Left ventricle myocardium inferior (tissue), 1 donor: ENCODE results near the gene RAB15. TPM values are rescaled to one million over a fixed set of nuclear protein-coding genes. Genes with fewer than 3 reads are reported as not detected.

ENCODE experiments used
- DNase-seq: peaks from one replicate; pipeline ENCODE4 v3.0.0-alpha.2; 2020
- H3K27ac ChIP-seq: fragments of 200-600 bp; replicated peaks from 2 replicates; pipeline ENCODE4 v1.8.0; 2021
- H3K27me3 ChIP-seq: fragments of 200-600 bp; 2 replicates; pipeline ENCODE4 v1.8.0; 2021; ENCODE audit warnings: low read depth
- H3K36me3 ChIP-seq: fragments of 200-600 bp; 2 replicates; pipeline ENCODE4 v1.8.0; 2021
- H3K4me1 ChIP-seq: fragments of 200-600 bp; 2 replicates; pipeline ENCODE4 v1.8.0; 2021
- H3K4me3 ChIP-seq: fragments of 200-600 bp; 2 replicates; pipeline ENCODE4 v1.8.0; 2021; ENCODE audit warnings: mild to moderate bottlenecking, moderate library complexity
- H3K9me3 ChIP-seq: fragments of 200-600 bp; replicated peaks from 2 replicates; pipeline ENCODE4 v1.8.0; 2021
- intact Hi-C: fragments of 100-400 bp; cut with micrococcal nuclease; formaldehyde crosslinking; loops from one replicate; pipeline ENCODE4 v1.11.0; 2022
- total RNA-seq: library from RNA; stranded (reverse); fragmentation: NEBNext Ultra II Directional; extraction: Animal tissue kit (Norgen Biotek cat#: 25700); gene quantifications from one replicate; pipeline ENCODE4 v1.2.1, GENCODE V29; 2021
- TF ChIP-seq, protein P1 (sequence below): fragments of 200-600 bp; IDR thresholded peaks from 2 replicates; pipeline ENCODE4 v1.8.0; 2021; ENCODE audit warnings: antibody characterized with exemption, mild to moderate bottlenecking, borderline replicate concordance
- donor health status: DM: no; HTN: yes; CAD: no; lungs with severe emphysema.

Gene RAB15
- total RNA-seq, 1 donor from 2014 or later, result 17.1 TPM

DNA sequence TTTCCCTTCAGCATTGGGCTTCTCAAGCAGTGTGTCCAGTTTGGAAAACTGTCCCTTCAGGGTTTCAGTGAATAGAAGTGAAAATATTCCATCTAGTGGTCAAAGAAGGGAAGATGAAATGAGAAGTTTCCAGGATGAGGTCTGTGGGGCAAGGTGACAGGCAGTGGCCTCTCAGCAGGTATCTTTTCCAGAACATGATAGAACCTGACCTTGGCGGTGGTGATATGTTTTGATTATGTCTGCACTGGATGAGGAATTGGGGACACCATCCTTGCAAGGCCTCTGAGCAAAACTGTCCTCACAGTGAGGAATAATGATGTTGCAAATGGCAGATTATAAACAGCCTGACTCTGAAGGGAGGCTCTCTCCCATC, 34.3 kb downstream of the RAB15 start:
- no peak for DNase-seq
- Histone ChIP-seq H3K36me3 (peaks cover 15% of the 10 kb centered on the region), H3K27ac (peak overlapping the region; percentile 70)

GRCh38 chr14:64937171-64937820, 34.8 kb downstream of the RAB15 start:
- H3K27me3 ChIP-seq, result no peaks in the 10 kb centered on the region
- peak; percentile 29 for DNase-seq
- H3K9me3 ChIP-seq, result no peaks in the 10 kb centered on the region
- intact Hi-C loops, result no loop called here
- peak overlapping the region; percentile 70 for H3K27ac ChIP-seq
- TF ChIP-seq, protein P1, sequence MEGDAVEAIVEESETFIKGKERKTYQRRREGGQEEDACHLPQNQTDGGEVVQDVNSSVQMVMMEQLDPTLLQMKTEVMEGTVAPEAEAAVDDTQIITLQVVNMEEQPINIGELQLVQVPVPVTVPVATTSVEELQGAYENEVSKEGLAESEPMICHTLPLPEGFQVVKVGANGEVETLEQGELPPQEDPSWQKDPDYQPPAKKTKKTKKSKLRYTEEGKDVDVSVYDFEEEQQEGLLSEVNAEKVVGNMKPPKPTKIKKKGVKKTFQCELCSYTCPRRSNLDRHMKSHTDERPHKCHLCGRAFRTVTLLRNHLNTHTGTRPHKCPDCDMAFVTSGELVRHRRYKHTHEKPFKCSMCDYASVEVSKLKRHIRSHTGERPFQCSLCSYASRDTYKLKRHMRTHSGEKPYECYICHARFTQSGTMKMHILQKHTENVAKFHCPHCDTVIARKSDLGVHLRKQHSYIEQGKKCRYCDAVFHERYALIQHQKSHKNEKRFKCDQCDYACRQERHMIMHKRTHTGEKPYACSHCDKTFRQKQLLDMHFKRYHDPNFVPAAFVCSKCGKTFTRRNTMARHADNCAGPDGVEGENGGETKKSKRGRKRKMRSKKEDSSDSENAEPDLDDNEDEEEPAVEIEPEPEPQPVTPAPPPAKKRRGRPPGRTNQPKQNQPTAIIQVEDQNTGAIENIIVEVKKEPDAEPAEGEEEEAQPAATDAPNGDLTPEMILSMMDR, result no peak
- H3K4me3 ChIP-seq, result no peak overlapping the region
- peaks cover 20% of the 10 kb centered on the region for H3K36me3 ChIP-seq
- peaks cover 43% of the 10 kb centered on the region for H3K4me1 ChIP-seq

More for the DNA sequence above, 34.3 kb downstream of the RAB15 start:
- no peak overlapping the region for H3K4me3 ChIP-seq
- peaks cover 43% of the 10 kb centered on the region for H3K4me1 ChIP-seq
- H3K27me3 ChIP-seq, result no peaks in the 10 kb centered on the region
- TF ChIP-seq, protein P1, result peak; percentile 49
- H3K9me3 ChIP-seq, result no peaks in the 10 kb centered on the region
- intact Hi-C loops, result no loop called here

DNA sequence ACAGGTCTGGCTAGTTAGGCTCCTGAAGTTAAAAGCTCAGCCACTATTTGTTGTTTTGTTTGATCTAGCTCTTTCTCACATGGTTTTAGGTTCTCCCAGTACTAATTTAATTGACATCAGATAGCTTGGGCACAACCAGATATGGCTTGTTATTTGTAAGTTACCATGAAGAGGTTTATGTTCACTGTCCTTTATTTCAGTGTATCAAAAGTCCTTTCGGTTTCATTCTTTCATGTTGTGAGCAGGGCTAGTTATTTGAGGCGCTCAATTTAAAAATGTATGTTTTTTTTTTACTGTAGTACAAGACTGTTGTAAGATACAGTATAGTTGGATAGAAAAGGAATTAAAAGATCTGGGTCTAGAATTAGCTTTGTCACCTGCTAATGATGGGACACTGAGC, 36.6 kb downstream of the RAB15 start:
- no peak for DNase-seq
- Histone ChIP-seq H3K4me3 (no peak overlapping the region), H3K36me3 (peaks cover 35% of the 10 kb centered on the region), H3K4me1 (peaks cover 48% of the 10 kb centered on the region), H3K27me3 (no peaks in the 10 kb centered on the region), H3K9me3 (no peaks in the 10 kb centered on the region), H3K27ac (peak overlapping the region; percentile 70)
- intact Hi-C loops, result no loop called here
- TF ChIP-seq, protein P1, result no peak

GRCh38 chr14:64934338-64934929, 37.7 kb downstream of the RAB15 start:
- DNase-seq, result no peak
- no peaks in the 10 kb centered on the region for H3K9me3 ChIP-seq
- peaks cover 35% of the 10 kb centered on the region for H3K36me3 ChIP-seq
- H3K27ac ChIP-seq, result peak overlapping the region; percentile 13
- TF ChIP-seq, protein P1, result no peak
- peaks cover 59% of the 10 kb centered on the region for H3K4me1 ChIP-seq
- H3K27me3 ChIP-seq, result no peaks in the 10 kb centered on the region
- intact Hi-C loops, result no loop called here
- no peak overlapping the region for H3K4me3 ChIP-seq

DNA sequence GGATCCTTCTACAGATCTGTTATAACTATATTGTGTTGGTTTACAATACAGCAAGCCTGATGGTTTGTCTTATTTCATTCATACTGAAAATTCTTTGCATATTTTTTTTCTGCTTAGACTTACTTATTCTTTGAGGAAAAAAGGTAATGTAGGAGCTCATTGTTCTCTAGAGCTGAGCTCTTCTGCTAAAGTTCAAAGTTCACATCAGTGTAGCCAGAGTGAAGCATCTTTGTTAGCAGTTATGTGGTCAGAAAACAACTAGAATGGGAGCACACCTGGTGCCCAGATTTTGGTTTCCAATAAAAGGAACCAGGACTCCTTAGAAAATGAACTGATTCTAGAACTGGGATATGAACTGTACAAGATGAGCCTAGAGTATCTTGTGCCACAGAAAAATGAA, 39.9 kb downstream of the RAB15 start:
- TF ChIP-seq, protein P1, result no peak
- H3K9me3 ChIP-seq, result no peaks in the 10 kb centered on the region
- H3K4me3 ChIP-seq, result no peak overlapping the region
- peaks cover 62% of the 10 kb centered on the region for H3K4me1 ChIP-seq
- H3K36me3 ChIP-seq, result peaks cover 52% of the 10 kb centered on the region
- no peak overlapping the region for H3K27ac ChIP-seq
- intact Hi-C loops, result no loop called here
- no peak for DNase-seq
- no peaks in the 10 kb centered on the region for H3K27me3 ChIP-seq
